PC-3 (cell line): ENCODE data around the gene CTTNBP2. TPM values are rescaled to one million over a fixed set of nuclear protein-coding genes. Genes with fewer than 3 reads are reported as not detected.

Source experiments
- ATAC-seq: fragments of 200-7000 bp; cut with Tn5 transposase; 2 replicates; pipeline ENCODE4 v1.9.1; 2020; ENCODE audit warnings: mild to moderate bottlenecking, moderate library complexity
- BruUV-seq: library from RNA; stranded (reverse); fragments of 400-500 nt; replicated peaks from 2 replicates; lab custom pipeline; 2021; lab: Mats Ljungman, UMichigan
- CTCF ChIA-PET: fragments of 300-600 bp; sonication (Branson Sonifier 250); formaldehyde crosslinking; loops from one replicate; lab custom pipeline; 2022; ENCODE audit warnings: antibody characterized with exemption; lab: Charles Lee
- POLR2A ChIA-PET: fragments of 300-600 bp; sonication (Branson Sonifier 250); formaldehyde crosslinking; loops from one replicate; lab custom pipeline; 2022; ENCODE audit warnings: antibody characterized with exemption; ENCODE audit not compliant: unreplicated experiment; lab: Charles Lee
- DNase-seq: peaks from one replicate; pipeline ENCODE4 v3.0.0-alpha.2; 2015
- H2AFZ ChIP-seq: fragments of 300-600 bp; sonication (generic); 2 replicates; pipeline ENCODE4 v1.6.0; 2016; ENCODE audit warnings: antibody characterized with exemption, low read length
- H3F3A ChIP-seq: fragments of 300-600 bp; sonication (generic); one replicate; pipeline ENCODE4 v1.6.0; 2017; ENCODE audit warnings: antibody characterized with exemption, low read length, control low read depth, mild to moderate bottlenecking; ENCODE audit not compliant: unreplicated experiment
- H3K27ac ChIP-seq: fragments of 300-600 bp; sonication (generic); 2 replicates; pipeline ENCODE4 v1.5.1; 2016; ENCODE audit warnings: mild to moderate bottlenecking, low read length
- H3K27me3 ChIP-seq: fragments of 300-600 bp; sonication (generic); 2 replicates; pipeline ENCODE4 v1.6.1; 2016; ENCODE audit warnings: low read length, mixed read lengths
- H3K36me3 ChIP-seq: fragments of 300-600 bp; sonication (generic); 2 replicates; pipeline ENCODE4 v1.6.1; 2016; ENCODE audit warnings: low read depth, mixed run types, low read length, mixed read lengths
- H3K4me1 ChIP-seq: fragments of 300-600 bp; sonication (generic); 2 replicates; pipeline ENCODE4 v1.5.1; 2016; ENCODE audit warnings: low read length; ENCODE audit not compliant: insufficient read depth
- H3K4me2 ChIP-seq: fragments of 300-600 bp; sonication (generic); 2 replicates; pipeline ENCODE4 v1.6.0; 2016; ENCODE audit warnings: low read length
- H3K4me3 ChIP-seq: fragments of 300-600 bp; sonication (generic); 2 replicates; pipeline ENCODE4 v1.5.1; 2016; ENCODE audit warnings: mild to moderate bottlenecking, low read length, mixed read lengths
- H3K79me2 ChIP-seq: fragments of 300-600 bp; sonication (generic); 2 replicates; pipeline ENCODE4 v1.6.1; 2017; ENCODE audit warnings: low read length, mixed read lengths
- H3K9ac ChIP-seq: fragments of 300-600 bp; sonication (generic); 2 replicates; pipeline ENCODE4 v1.6.0; 2016; ENCODE audit warnings: mild to moderate bottlenecking, low read length
- H3K9me2 ChIP-seq: fragments of 300-600 bp; sonication (generic); replicated peaks from 2 replicates; pipeline ENCODE4 v1.6.1; 2016; ENCODE audit warnings: mixed run types, low read length, mixed read lengths
- H3K9me3 ChIP-seq: fragments of 300-600 bp; sonication (generic); 2 replicates; pipeline ENCODE4 v1.6.1; 2016; ENCODE audit warnings: low read length, mixed read lengths
- H4K20me1 ChIP-seq: fragments of 300-600 bp; sonication (generic); 2 replicates; pipeline ENCODE4 v1.6.1; 2016; ENCODE audit warnings: low read length, mixed read lengths
- EZH2 ChIP-seq: fragments of 300-600 bp; sonication (generic); IDR thresholded peaks from one replicate; pipeline ENCODE4 v1.6.1; 2017; ENCODE audit warnings: antibody characterized with exemption, mild to moderate bottlenecking, low read length; ENCODE audit not compliant: unreplicated experiment
- EZH2phosphoT487 ChIP-seq: fragments of 300-600 bp; sonication (generic); IDR thresholded peaks from 2 replicates; pipeline ENCODE4 v1.6.1; 2018; ENCODE audit warnings: mild to moderate bottlenecking, antibody characterized with exemption, low read length, borderline replicate concordance
- intact Hi-C: fragments of 100-400 bp; cut with micrococcal nuclease; formaldehyde crosslinking; loops from 2 replicates; pipeline ENCODE4 v1.9.0; 2023
- total RNA-seq: library from RNA; depleted of rRNA; stranded (reverse); fragments of >200 nt; gene quantifications from 2 replicates; pipeline ENCODE4 v1.2.3, GENCODE V29; 2014
- TF ChIP-seq, protein P1 (sequence below): fragments of 300-600 bp; sonication (generic); conservative IDR thresholded peaks from 2 replicates; pipeline ENCODE4 v1.5.1; 2017; ENCODE audit warnings: antibody characterized with exemption, low read depth, mild to moderate bottlenecking, low read length

Gene CTTNBP2
- total RNA-seq, 1 experiment from 2014 or later: 1.1 TPM

DNA sequence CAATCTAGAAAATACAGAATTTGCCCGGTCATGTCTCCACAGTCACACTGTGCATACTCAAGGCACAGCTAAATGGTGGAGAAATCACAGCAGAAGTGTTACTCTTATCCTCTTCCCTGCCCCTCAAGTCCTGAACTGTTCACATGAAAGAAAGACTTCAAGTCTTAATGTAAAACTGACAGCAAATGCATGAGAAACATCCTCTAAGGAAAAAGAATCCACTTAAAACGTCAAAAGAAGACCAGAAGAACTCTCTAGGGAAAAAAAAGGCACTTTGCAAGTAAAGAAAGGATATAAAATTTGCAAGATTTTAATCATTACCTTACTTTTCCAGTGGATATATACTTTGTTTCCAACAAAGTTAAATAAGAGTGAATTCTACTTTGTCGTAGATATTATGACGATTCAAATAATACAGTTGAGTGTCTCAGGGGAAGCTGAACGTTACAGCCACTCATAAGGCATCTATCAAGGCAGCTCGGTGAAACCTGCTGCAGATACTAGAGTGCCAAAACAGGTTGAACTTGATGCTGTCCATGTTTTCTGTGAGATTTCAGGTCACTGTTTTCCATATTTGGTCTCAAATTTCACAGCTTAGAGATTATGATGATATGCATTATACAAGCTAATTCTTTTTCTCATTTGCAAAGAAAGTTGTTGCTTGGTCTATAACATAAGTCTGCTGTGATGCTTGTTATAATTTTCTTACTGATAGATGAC lies 155.0 kb downstream of the CTTNBP2 start:
- ChIA-PET POLR2A (no interaction called here), CTCF (no interaction called here)
- Histone ChIP-seq H3K4me3 (no peak overlapping the region), H3K9ac (no peak overlapping the region), H3K4me2 (no peak overlapping the region), H3F3A (no peaks in the 10 kb centered on the region), H3K4me1 (no peaks in the 10 kb centered on the region), H3K79me2 (no peaks in the 10 kb centered on the region), H3K27me3 (peaks cover 3% of the 10 kb centered on the region; the same call in 1 of the 2 replicates), H4K20me1 (no peaks in the 10 kb centered on the region), H2AFZ (no peak overlapping the region), H3K36me3 (no peaks in the 10 kb centered on the region), H3K27ac (no peak overlapping the region), H3K9me2 (no peaks in the 10 kb centered on the region), H3K9me3 (no peaks in the 10 kb centered on the region)
- intact Hi-C loops: no loop called here
- TF ChIP-seq, protein P1, sequence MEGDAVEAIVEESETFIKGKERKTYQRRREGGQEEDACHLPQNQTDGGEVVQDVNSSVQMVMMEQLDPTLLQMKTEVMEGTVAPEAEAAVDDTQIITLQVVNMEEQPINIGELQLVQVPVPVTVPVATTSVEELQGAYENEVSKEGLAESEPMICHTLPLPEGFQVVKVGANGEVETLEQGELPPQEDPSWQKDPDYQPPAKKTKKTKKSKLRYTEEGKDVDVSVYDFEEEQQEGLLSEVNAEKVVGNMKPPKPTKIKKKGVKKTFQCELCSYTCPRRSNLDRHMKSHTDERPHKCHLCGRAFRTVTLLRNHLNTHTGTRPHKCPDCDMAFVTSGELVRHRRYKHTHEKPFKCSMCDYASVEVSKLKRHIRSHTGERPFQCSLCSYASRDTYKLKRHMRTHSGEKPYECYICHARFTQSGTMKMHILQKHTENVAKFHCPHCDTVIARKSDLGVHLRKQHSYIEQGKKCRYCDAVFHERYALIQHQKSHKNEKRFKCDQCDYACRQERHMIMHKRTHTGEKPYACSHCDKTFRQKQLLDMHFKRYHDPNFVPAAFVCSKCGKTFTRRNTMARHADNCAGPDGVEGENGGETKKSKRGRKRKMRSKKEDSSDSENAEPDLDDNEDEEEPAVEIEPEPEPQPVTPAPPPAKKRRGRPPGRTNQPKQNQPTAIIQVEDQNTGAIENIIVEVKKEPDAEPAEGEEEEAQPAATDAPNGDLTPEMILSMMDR: no peak
- no peak for TF ChIP-seq EZH2phosphoT487
- TF ChIP-seq EZH2: no peak
- DNase-seq (no peak), ATAC-seq (no peak)
- no TSS peak for BruUV-seq

DNA sequence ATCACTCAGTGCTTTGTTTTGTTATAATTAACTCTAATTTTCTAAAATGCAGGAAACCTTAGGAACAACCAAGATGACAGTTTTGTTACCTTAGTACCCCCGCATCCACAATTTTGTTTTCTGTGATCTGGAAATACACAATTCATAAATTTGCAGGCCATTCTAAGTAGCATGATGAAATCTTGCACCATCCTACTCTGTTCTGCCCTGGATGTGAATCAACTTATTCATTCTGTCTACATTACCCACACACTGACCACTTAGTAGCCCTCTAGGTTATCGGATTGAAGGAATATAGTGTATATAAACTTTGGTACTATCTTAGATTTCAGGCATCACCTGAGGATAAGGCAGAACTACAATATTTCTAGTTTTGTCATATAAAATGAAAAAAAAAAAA lies 155.9 kb downstream of the CTTNBP2 start:
- Histone ChIP-seq H3K4me2 (no peak overlapping the region), H3K4me1 (no peaks in the 10 kb centered on the region), H3K9me3 (no peaks in the 10 kb centered on the region), H3F3A (no peaks in the 10 kb centered on the region), H3K9me2 (no peaks in the 10 kb centered on the region), H3K9ac (no peak overlapping the region), H4K20me1 (no peaks in the 10 kb centered on the region), H3K4me3 (no peak overlapping the region), H3K27ac (no peak overlapping the region), H3K36me3 (no peaks in the 10 kb centered on the region), H3K27me3 (peaks cover 3% of the 10 kb centered on the region; the same call in 1 of the 2 replicates), H2AFZ (no peak overlapping the region), H3K79me2 (no peaks in the 10 kb centered on the region)
- DNase-seq (no peak), ATAC-seq (no peak)
- CTCF ChIA-PET: no interaction called here
- intact Hi-C loops: no loop called here
- BruUV-seq: no TSS peak
- TF ChIP-seq, protein P1: no peak
- no peak for TF ChIP-seq EZH2phosphoT487
- TF ChIP-seq EZH2: no peak
- POLR2A ChIA-PET: no interaction called here

DNA sequence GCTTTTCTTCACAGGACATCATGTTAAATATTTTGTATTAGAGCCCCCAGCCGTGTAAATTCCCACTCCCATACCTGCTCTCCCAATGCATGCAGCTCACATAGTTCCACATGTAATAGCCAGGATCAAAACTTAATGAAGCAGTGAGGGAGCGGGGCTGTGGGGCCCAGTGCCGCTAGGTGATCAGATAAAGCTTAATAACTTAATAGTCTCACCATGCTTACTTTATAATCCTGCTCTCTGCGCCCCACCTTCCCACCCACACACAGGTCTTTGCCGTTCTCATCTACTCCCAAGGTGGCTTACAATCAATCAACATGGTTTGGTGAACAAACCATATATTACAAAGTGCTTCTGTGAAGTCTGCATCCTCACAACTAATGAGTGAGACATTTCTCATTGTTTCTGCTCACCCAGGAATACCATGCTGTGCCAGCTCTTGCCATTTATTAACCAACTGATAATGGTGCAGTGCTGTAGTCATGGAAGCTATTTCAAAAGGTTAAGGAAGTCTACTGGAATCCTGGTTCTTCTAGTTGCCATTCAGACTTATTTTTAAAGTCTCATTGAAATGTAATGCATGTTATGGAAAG lies 156.4 kb downstream of the CTTNBP2 start:
- Histone ChIP-seq H3K36me3 (no peaks in the 10 kb centered on the region), H3K9me2 (no peaks in the 10 kb centered on the region), H3F3A (no peaks in the 10 kb centered on the region), H3K4me3 (no peak overlapping the region), H3K79me2 (no peaks in the 10 kb centered on the region), H3K4me1 (no peaks in the 10 kb centered on the region), H3K9ac (no peak overlapping the region), H3K9me3 (no peaks in the 10 kb centered on the region), H3K4me2 (no peak overlapping the region), H3K27me3 (peaks cover 3% of the 10 kb centered on the region; the same call in 1 of the 2 replicates), H2AFZ (no peak overlapping the region), H4K20me1 (no peaks in the 10 kb centered on the region), H3K27ac (no peak overlapping the region)
- CTCF ChIA-PET: no interaction called here
- POLR2A ChIA-PET: no interaction called here
- BruUV-seq: no TSS peak
- intact Hi-C loops: loop anchor here (1.0 kb wide), 1 partner anchor 318 kb away; no protein-coding TSS in a partner anchor
- DNase-seq (no peak), ATAC-seq (no peak)
- TF ChIP-seq, protein P1: no peak
- no peak for TF ChIP-seq EZH2
- no peak for TF ChIP-seq EZH2phosphoT487
